HG03558 (cell line): ENCODE results near the gene LSG1.

Experiments used
- ATAC-seq: cut with Tn5 transposase; IDR thresholded peaks from one replicate; pipeline ENCODE4 v1.9.1; 2021; ENCODE audit warnings: moderate number of reproducible peaks; ENCODE audit not compliant: unreplicated experiment; ENCODE audit errors: extremely low read depth

LSG1 gene

GRCh38 chr3:194596906-194597305 lies 75.1 kb downstream of the LSG1 start:
- no peak for ATAC-seq

DNA sequence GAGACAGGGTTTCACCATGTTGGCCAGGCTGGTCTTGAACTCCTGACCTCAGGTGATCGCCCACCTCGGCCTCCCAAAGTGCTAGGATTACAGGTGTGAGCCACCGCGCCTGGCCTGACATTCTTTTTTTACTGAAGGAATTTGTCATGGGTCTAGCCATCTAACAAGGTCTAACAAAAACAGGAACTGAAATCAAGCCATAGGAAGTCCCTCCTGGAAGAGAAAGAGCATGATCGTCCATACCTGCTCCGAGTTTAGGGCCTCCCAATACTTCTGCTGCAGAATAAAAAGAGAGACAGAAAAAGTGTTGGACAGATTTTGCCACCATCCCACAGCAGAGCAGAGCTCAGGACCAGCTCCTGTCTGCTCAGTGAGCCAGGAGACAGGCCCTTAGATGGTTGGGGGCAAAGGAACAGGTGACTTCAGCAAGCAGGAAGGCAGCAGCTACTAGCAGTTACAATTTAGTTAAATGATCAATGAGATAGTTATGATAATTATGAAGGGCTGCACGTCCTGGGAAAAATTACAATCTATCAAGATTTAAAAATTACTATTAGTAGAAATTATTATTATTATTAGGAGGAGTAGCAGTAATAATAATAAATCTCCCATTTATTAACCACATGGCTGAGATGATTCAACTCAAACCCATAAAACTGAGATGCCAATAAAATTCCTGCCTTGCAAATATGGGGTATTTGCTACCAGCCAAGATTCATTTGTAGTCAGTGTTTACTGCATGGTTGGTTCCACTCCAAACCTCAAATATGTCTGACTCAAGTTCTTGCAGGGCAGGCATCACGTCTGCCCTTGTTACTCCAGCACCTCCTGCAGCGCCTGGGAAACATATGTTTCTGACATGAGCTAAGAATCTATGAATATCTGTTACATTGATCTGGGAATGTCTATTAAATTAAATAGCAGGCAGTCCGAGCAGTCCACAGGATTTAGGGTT lies 78.9 kb downstream of the LSG1 start:
- no peak for ATAC-seq
